PC-3 (cell line): Measurements from ENCODE around the gene ADGRV1. TPM values are rescaled to one million over a fixed set of nuclear protein-coding genes. Genes with fewer than 3 reads are reported as not detected.

Experiments
- ATAC-seq: fragments of 200-7000 bp; cut with Tn5 transposase; 2 replicates; pipeline ENCODE4 v1.9.1; 2020; ENCODE audit warnings: mild to moderate bottlenecking, moderate library complexity
- BruUV-seq: library from RNA; stranded (reverse); fragments of 400-500 nt; replicated peaks from 2 replicates; lab custom pipeline; 2021; lab: Mats Ljungman, UMichigan
- CTCF ChIA-PET: fragments of 300-600 bp; sonication (Branson Sonifier 250); formaldehyde crosslinking; loops from one replicate; lab custom pipeline; 2022; ENCODE audit warnings: antibody characterized with exemption; lab: Charles Lee
- POLR2A ChIA-PET: fragments of 300-600 bp; sonication (Branson Sonifier 250); formaldehyde crosslinking; loops from one replicate; lab custom pipeline; 2022; ENCODE audit warnings: antibody characterized with exemption; ENCODE audit not compliant: unreplicated experiment; lab: Charles Lee
- DNase-seq: peaks from one replicate; pipeline ENCODE4 v3.0.0-alpha.2; 2015
- H2AFZ ChIP-seq: fragments of 300-600 bp; sonication (generic); 2 replicates; pipeline ENCODE4 v1.6.0; 2016; ENCODE audit warnings: antibody characterized with exemption, low read length
- H3F3A ChIP-seq: fragments of 300-600 bp; sonication (generic); one replicate; pipeline ENCODE4 v1.6.0; 2017; ENCODE audit warnings: antibody characterized with exemption, low read length, control low read depth, mild to moderate bottlenecking; ENCODE audit not compliant: unreplicated experiment
- H3K27ac ChIP-seq: fragments of 300-600 bp; sonication (generic); 2 replicates; pipeline ENCODE4 v1.5.1; 2016; ENCODE audit warnings: mild to moderate bottlenecking, low read length
- H3K27me3 ChIP-seq: fragments of 300-600 bp; sonication (generic); 2 replicates; pipeline ENCODE4 v1.6.1; 2016; ENCODE audit warnings: low read length, mixed read lengths
- H3K36me3 ChIP-seq: fragments of 300-600 bp; sonication (generic); 2 replicates; pipeline ENCODE4 v1.6.1; 2016; ENCODE audit warnings: low read depth, mixed run types, low read length, mixed read lengths
- H3K4me1 ChIP-seq: fragments of 300-600 bp; sonication (generic); 2 replicates; pipeline ENCODE4 v1.5.1; 2016; ENCODE audit warnings: low read length; ENCODE audit not compliant: insufficient read depth
- H3K4me2 ChIP-seq: fragments of 300-600 bp; sonication (generic); 2 replicates; pipeline ENCODE4 v1.6.0; 2016; ENCODE audit warnings: low read length
- H3K4me3 ChIP-seq: fragments of 300-600 bp; sonication (generic); 2 replicates; pipeline ENCODE4 v1.5.1; 2016; ENCODE audit warnings: mild to moderate bottlenecking, low read length, mixed read lengths
- H3K79me2 ChIP-seq: fragments of 300-600 bp; sonication (generic); 2 replicates; pipeline ENCODE4 v1.6.1; 2017; ENCODE audit warnings: low read length, mixed read lengths
- H3K9ac ChIP-seq: fragments of 300-600 bp; sonication (generic); 2 replicates; pipeline ENCODE4 v1.6.0; 2016; ENCODE audit warnings: mild to moderate bottlenecking, low read length
- H3K9me2 ChIP-seq: fragments of 300-600 bp; sonication (generic); replicated peaks from 2 replicates; pipeline ENCODE4 v1.6.1; 2016; ENCODE audit warnings: mixed run types, low read length, mixed read lengths
- H3K9me3 ChIP-seq: fragments of 300-600 bp; sonication (generic); 2 replicates; pipeline ENCODE4 v1.6.1; 2016; ENCODE audit warnings: low read length, mixed read lengths
- H4K20me1 ChIP-seq: fragments of 300-600 bp; sonication (generic); 2 replicates; pipeline ENCODE4 v1.6.1; 2016; ENCODE audit warnings: low read length, mixed read lengths
- CTCF ChIP-seq: fragments of 300-600 bp; sonication (generic); conservative IDR thresholded peaks from 2 replicates; pipeline ENCODE4 v1.5.1; 2017; ENCODE audit warnings: antibody characterized with exemption, low read depth, mild to moderate bottlenecking, low read length
- EZH2 ChIP-seq: fragments of 300-600 bp; sonication (generic); IDR thresholded peaks from one replicate; pipeline ENCODE4 v1.6.1; 2017; ENCODE audit warnings: antibody characterized with exemption, mild to moderate bottlenecking, low read length; ENCODE audit not compliant: unreplicated experiment
- EZH2phosphoT487 ChIP-seq: fragments of 300-600 bp; sonication (generic); IDR thresholded peaks from 2 replicates; pipeline ENCODE4 v1.6.1; 2018; ENCODE audit warnings: mild to moderate bottlenecking, antibody characterized with exemption, low read length, borderline replicate concordance
- intact Hi-C: fragments of 100-400 bp; cut with micrococcal nuclease; formaldehyde crosslinking; loops from 2 replicates; pipeline ENCODE4 v1.9.0; 2023
- total RNA-seq: library from RNA; depleted of rRNA; stranded (reverse); fragments of >200 nt; gene quantifications from 2 replicates; pipeline ENCODE4 v1.2.3, GENCODE V29; 2014

The ADGRV1 gene
- total RNA-seq, 1 experiment from 2014 or later: 22.7 TPM

- no TSS peak for BruUV-seq
- DNase-seq (no peak), ATAC-seq (no peak)
- CTCF ChIA-PET: no interaction called here
- no peaks in the 10 kb centered on the region for H3K27me3 ChIP-seq
- no peaks in the 10 kb centered on the region for H3K9me2 ChIP-seq
- POLR2A ChIA-PET: no interaction called here
- H2AFZ ChIP-seq: no peak overlapping the region
- H4K20me1 ChIP-seq: no peaks in the 10 kb centered on the region
- H3F3A ChIP-seq: no peaks in the 10 kb centered on the region
- TF ChIP-seq EZH2phosphoT487 (no peak), CTCF (no peak), EZH2 (no peak)
- intact Hi-C loops: no loop called here
- no peak overlapping the region for H3K4me2 ChIP-seq
- no peaks in the 10 kb centered on the region for H3K9me3 ChIP-seq
- no peaks in the 10 kb centered on the region for H3K4me1 ChIP-seq
- peaks cover 11% of the 10 kb centered on the region for H3K36me3 ChIP-seq
- no peak overlapping the region for H3K9ac ChIP-seq
- no peaks in the 10 kb centered on the region for H3K79me2 ChIP-seq
- no peak overlapping the region for H3K27ac ChIP-seq
- no peak overlapping the region for H3K4me3 ChIP-seq
Observed at GRCh38 chr5:90654215-90654614, 95.6 kb downstream of the ADGRV1 start.

- no peaks in the 10 kb centered on the region for H3K79me2 ChIP-seq
- H3F3A ChIP-seq: no peaks in the 10 kb centered on the region
- ATAC-seq (no peak), DNase-seq (no peak)
- no peak overlapping the region for H3K4me3 ChIP-seq
- TF ChIP-seq EZH2 (no peak), CTCF (no peak), EZH2phosphoT487 (no peak)
- no peak overlapping the region for H3K27ac ChIP-seq
- H2AFZ ChIP-seq: no peak overlapping the region
- no peaks in the 10 kb centered on the region for H3K9me2 ChIP-seq
- H4K20me1 ChIP-seq: no peaks in the 10 kb centered on the region
- no TSS peak for BruUV-seq
- peaks cover 11% of the 10 kb centered on the region for H3K36me3 ChIP-seq
- no peak overlapping the region for H3K9ac ChIP-seq
- H3K4me1 ChIP-seq: no peaks in the 10 kb centered on the region
- CTCF ChIA-PET: no interaction called here
- no peaks in the 10 kb centered on the region for H3K27me3 ChIP-seq
- H3K9me3 ChIP-seq: no peaks in the 10 kb centered on the region
- intact Hi-C loops: no loop called here
- POLR2A ChIA-PET: no interaction called here
- H3K4me2 ChIP-seq: no peak overlapping the region
Observed at GRCh38 chr5:90655423-90655822, 96.8 kb downstream of the ADGRV1 start.

GRCh38 chr5:90657030-90657429 is 98.4 kb downstream of the ADGRV1 start:
- no peak for ATAC-seq
- POLR2A ChIA-PET: no interaction called here

More at GRCh38 chr5:90657030-90657429, 98.4 kb downstream of the ADGRV1 start:
- no peak for TF ChIP-seq CTCF
- no peak for TF ChIP-seq EZH2phosphoT487
- no peak for TF ChIP-seq EZH2
- no peaks in the 10 kb centered on the region for H3F3A ChIP-seq
- H3K9me3 ChIP-seq: no peaks in the 10 kb centered on the region
- no peak overlapping the region for H3K27ac ChIP-seq
- H2AFZ ChIP-seq: no peak overlapping the region
- H3K9ac ChIP-seq: no peak overlapping the region
- intact Hi-C loops: no loop called here
- no TSS peak for BruUV-seq
- no peak overlapping the region for H3K4me3 ChIP-seq
- CTCF ChIA-PET: no interaction called here
- no peaks in the 10 kb centered on the region for H3K79me2 ChIP-seq
- DNase-seq: no peak
- H3K4me1 ChIP-seq: no peaks in the 10 kb centered on the region
- H3K9me2 ChIP-seq: no peaks in the 10 kb centered on the region
- H4K20me1 ChIP-seq: no peaks in the 10 kb centered on the region
- no peaks in the 10 kb centered on the region for H3K27me3 ChIP-seq
- H3K36me3 ChIP-seq: peaks cover 11% of the 10 kb centered on the region
- H3K4me2 ChIP-seq: no peak overlapping the region
